Chondrocyte (in vitro differentiated cells): Measurements from ENCODE around the gene NOP14. TPM values are rescaled to one million over a fixed set of nuclear protein-coding genes. Genes with fewer than 3 reads are reported as not detected.

Source experiments
- DNase-seq: peaks from one replicate; pipeline ENCODE4 v3.0.0; 2021; ENCODE audit warnings: mixed read lengths, low spot score
- H3K27ac Mint-ChIP-seq: one replicate; pipeline ENCODE4 v1.8.0; 2021; ENCODE audit warnings: mild to moderate bottlenecking, moderate library complexity, mixed read lengths; ENCODE audit not compliant: unreplicated experiment
- H3K27me3 Mint-ChIP-seq: 2 replicates; pipeline ENCODE4 v1.8.0; 2021; ENCODE audit warnings: low read depth, mixed read lengths
- H3K36me3 Mint-ChIP-seq: 2 replicates; pipeline ENCODE4 v1.8.0; 2021; ENCODE audit warnings: low read depth, mixed read lengths
- H3K4me1 Mint-ChIP-seq: 2 replicates; pipeline ENCODE4 v1.8.0; 2021; ENCODE audit warnings: low read depth, mild to moderate bottlenecking, mixed read lengths
- H3K4me3 Mint-ChIP-seq: one replicate; pipeline ENCODE4 v1.8.0; 2021; ENCODE audit warnings: mild to moderate bottlenecking, moderate library complexity, mixed read lengths; ENCODE audit not compliant: unreplicated experiment
- H3K9me3 Mint-ChIP-seq: 2 replicates; pipeline ENCODE4 v1.8.0; 2021; ENCODE audit warnings: low read depth, mixed read lengths
- CTCF ChIP-seq: fragments of 200-600 bp; sonication (generic); IDR thresholded peaks from 2 replicates; pipeline ENCODE4 v1.5.0; 2021; ENCODE audit warnings: antibody characterized with exemption, mild to moderate bottlenecking, moderate library complexity
- total RNA-seq: library from RNA; stranded (reverse); gene quantifications from 3 replicates; pipeline ENCODE4 v1.2.1, GENCODE V29; 2021

The NOP14 gene
- total RNA-seq, 1 donor from 2014 or later, result 22.2 TPM

- peak; percentile 49 for DNase-seq
- no peaks in the 10 kb centered on the region for H3K9me3 Mint-ChIP-seq
These were observed 33.0 kb downstream of the NOP14 start for GRCh38 chr4:2930135-2930757.

GRCh38 chr4:2929469-2929868 lies 33.7 kb downstream of the NOP14 start:
- Mint-ChIP-seq H3K27ac (peak overlapping the region; percentile 36), H3K4me1 (peaks cover 20% of the 10 kb centered on the region), H3K9me3 (no peaks in the 10 kb centered on the region), H3K36me3 (peaks cover 21% of the 10 kb centered on the region), H3K4me3 (no peak overlapping the region), H3K27me3 (no peaks in the 10 kb centered on the region)
- peak; percentile 82 for DNase-seq
- TF ChIP-seq CTCF, result no peak

More at GRCh38 chr4:2930135-2930757, 33.0 kb downstream of the NOP14 start:
- peaks cover 21% of the 10 kb centered on the region for H3K36me3 Mint-ChIP-seq
- H3K4me3 Mint-ChIP-seq, result no peak overlapping the region
- no peaks in the 10 kb centered on the region for H3K27me3 Mint-ChIP-seq
- H3K4me1 Mint-ChIP-seq, result peaks cover 16% of the 10 kb centered on the region
- TF ChIP-seq CTCF, result no peak
- peak overlapping the region; percentile 41 for H3K27ac Mint-ChIP-seq

- DNase-seq, result peak; percentile 70
- H3K4me1 Mint-ChIP-seq, result peaks cover 26% of the 10 kb centered on the region
- no peaks in the 10 kb centered on the region for H3K9me3 Mint-ChIP-seq
- peaks cover 24% of the 10 kb centered on the region for H3K36me3 Mint-ChIP-seq
- H3K27me3 Mint-ChIP-seq, result no peaks in the 10 kb centered on the region
- TF ChIP-seq CTCF, result no peak
- H3K27ac Mint-ChIP-seq, result peak overlapping the region; percentile 58
- H3K4me3 Mint-ChIP-seq, result no peak overlapping the region
These were observed 34.7 kb downstream of the NOP14 start for GRCh38 chr4:2928242-2929176.

- Mint-ChIP-seq H3K27me3 (no peaks in the 10 kb centered on the region), H3K27ac (no peak overlapping the region), H3K4me3 (no peak overlapping the region), H3K4me1 (peaks cover 26% of the 10 kb centered on the region), H3K36me3 (peaks cover 27% of the 10 kb centered on the region), H3K9me3 (no peaks in the 10 kb centered on the region)
- TF ChIP-seq CTCF, result no peak
- peak; percentile 64 for DNase-seq
These were observed 35.5 kb downstream of the NOP14 start for GRCh38 chr4:2927696-2928075.

GRCh38 chr4:2927016-2927695 lies 36.0 kb downstream of the NOP14 start:
- Mint-ChIP-seq H3K36me3 (peaks cover 28% of the 10 kb centered on the region), H3K27ac (no peak overlapping the region), H3K9me3 (no peaks in the 10 kb centered on the region), H3K27me3 (no peaks in the 10 kb centered on the region), H3K4me1 (peaks cover 26% of the 10 kb centered on the region), H3K4me3 (no peak overlapping the region)
- peak; percentile 73 for DNase-seq
- no peak for TF ChIP-seq CTCF
